OCI-LY7 (cell line): ENCODE results near the gene KDELR1.

Experiments
- EZH2phosphoT487 ChIP-seq: fragments of 200-600 bp; sonication (generic); IDR thresholded peaks from 2 replicates; pipeline ENCODE4 v1.6.1; 2018; ENCODE audit warnings: low read depth, borderline replicate concordance, mild to moderate bottlenecking, mixed run types, antibody characterized with exemption, low read length, moderate library complexity, mixed read lengths
- TF ChIP-seq, protein P1 (sequence below): fragments of 200-600 bp; sonication (generic); conservative IDR thresholded peaks from 2 replicates; pipeline ENCODE4 v1.5.1; 2014; ENCODE audit warnings: mild to moderate bottlenecking, antibody characterized with exemption, low read length, moderate library complexity, mixed read lengths

GRCh38 chr19:48405850-48406249, 14.5 kb upstream of the KDELR1 start:
- TF ChIP-seq, protein P1, sequence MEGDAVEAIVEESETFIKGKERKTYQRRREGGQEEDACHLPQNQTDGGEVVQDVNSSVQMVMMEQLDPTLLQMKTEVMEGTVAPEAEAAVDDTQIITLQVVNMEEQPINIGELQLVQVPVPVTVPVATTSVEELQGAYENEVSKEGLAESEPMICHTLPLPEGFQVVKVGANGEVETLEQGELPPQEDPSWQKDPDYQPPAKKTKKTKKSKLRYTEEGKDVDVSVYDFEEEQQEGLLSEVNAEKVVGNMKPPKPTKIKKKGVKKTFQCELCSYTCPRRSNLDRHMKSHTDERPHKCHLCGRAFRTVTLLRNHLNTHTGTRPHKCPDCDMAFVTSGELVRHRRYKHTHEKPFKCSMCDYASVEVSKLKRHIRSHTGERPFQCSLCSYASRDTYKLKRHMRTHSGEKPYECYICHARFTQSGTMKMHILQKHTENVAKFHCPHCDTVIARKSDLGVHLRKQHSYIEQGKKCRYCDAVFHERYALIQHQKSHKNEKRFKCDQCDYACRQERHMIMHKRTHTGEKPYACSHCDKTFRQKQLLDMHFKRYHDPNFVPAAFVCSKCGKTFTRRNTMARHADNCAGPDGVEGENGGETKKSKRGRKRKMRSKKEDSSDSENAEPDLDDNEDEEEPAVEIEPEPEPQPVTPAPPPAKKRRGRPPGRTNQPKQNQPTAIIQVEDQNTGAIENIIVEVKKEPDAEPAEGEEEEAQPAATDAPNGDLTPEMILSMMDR, result no peak
- TF ChIP-seq EZH2phosphoT487, result no peak
